NCI-H2107 (cell line): ENCODE measurements around the gene JAG2.
A peak's percentile ranks its signal among the peaks of the same experiment; 100 is the strongest.

Experiments
- DNase-seq: peaks from one replicate; lab custom pipeline; 2025; lab: John Stamatoyannopoulos, UW

Gene JAG2

GRCh38 chr14:105203701-105204100 is 35.1 kb upstream of the JAG2 start:
- DNase-seq = no peak

- no peak for DNase-seq
These were observed 34.5 kb upstream of the JAG2 start for GRCh38 chr14:105203057-105203531.

GRCh38 chr14:105201925-105202513 is 33.4 kb upstream of the JAG2 start:
- peak; percentile 51 for DNase-seq

- DNase-seq = no peak
These were observed 32.8 kb upstream of the JAG2 start for GRCh38 chr14:105201156-105201924.

- DNase-seq = no peak
These were observed 32.1 kb upstream of the JAG2 start for GRCh38 chr14:105200641-105201040.

- no peak for DNase-seq
These were observed 31.5 kb upstream of the JAG2 start for GRCh38 chr14:105200074-105200473.

GRCh38 chr14:105199093-105199492 is 30.5 kb upstream of the JAG2 start:
- DNase-seq = no peak

- no peak for DNase-seq
These were observed 30.0 kb upstream of the JAG2 start for GRCh38 chr14:105198588-105198987.

- no peak for DNase-seq
These were observed 28.6 kb upstream of the JAG2 start for GRCh38 chr14:105197211-105197641.

GRCh38 chr14:105196265-105196960 is 27.8 kb upstream of the JAG2 start:
- no peak for DNase-seq

- DNase-seq = no peak
These were observed 27.1 kb upstream of the JAG2 start for GRCh38 chr14:105195522-105196264.

GRCh38 chr14:105195051-105195450 is 26.5 kb upstream of the JAG2 start:
- DNase-seq = no peak

- peak; percentile 97 for DNase-seq
These were observed 25.6 kb upstream of the JAG2 start for GRCh38 chr14:105193916-105194782.

- DNase-seq = no peak
These were observed 24.5 kb upstream of the JAG2 start for GRCh38 chr14:105192866-105193731.

- no peak for DNase-seq
These were observed 19.5 kb upstream of the JAG2 start for GRCh38 chr14:105187935-105188524.

GRCh38 chr14:105187116-105187515 is 18.5 kb upstream of the JAG2 start:
- no peak for DNase-seq

- DNase-seq = no peak
These were observed 17.4 kb upstream of the JAG2 start for GRCh38 chr14:105185973-105186372.

GRCh38 chr14:105185001-105185400 is 16.4 kb upstream of the JAG2 start:
- no peak for DNase-seq

- DNase-seq = no peak
These were observed 15.9 kb upstream of the JAG2 start for GRCh38 chr14:105184461-105184860.
